CD4-positive, alpha-beta T cell treated with Interleukin-21 for 1 hour (primary cell): Measurements from ENCODE around the gene SP9.
A peak's percentile ranks its signal among the peaks of the same experiment; 100 is the strongest.

Experiments
- DNase-seq: peaks from one replicate; pipeline ENCODE4 v3.0.0-alpha.2; 2020

SP9 gene

DNA sequence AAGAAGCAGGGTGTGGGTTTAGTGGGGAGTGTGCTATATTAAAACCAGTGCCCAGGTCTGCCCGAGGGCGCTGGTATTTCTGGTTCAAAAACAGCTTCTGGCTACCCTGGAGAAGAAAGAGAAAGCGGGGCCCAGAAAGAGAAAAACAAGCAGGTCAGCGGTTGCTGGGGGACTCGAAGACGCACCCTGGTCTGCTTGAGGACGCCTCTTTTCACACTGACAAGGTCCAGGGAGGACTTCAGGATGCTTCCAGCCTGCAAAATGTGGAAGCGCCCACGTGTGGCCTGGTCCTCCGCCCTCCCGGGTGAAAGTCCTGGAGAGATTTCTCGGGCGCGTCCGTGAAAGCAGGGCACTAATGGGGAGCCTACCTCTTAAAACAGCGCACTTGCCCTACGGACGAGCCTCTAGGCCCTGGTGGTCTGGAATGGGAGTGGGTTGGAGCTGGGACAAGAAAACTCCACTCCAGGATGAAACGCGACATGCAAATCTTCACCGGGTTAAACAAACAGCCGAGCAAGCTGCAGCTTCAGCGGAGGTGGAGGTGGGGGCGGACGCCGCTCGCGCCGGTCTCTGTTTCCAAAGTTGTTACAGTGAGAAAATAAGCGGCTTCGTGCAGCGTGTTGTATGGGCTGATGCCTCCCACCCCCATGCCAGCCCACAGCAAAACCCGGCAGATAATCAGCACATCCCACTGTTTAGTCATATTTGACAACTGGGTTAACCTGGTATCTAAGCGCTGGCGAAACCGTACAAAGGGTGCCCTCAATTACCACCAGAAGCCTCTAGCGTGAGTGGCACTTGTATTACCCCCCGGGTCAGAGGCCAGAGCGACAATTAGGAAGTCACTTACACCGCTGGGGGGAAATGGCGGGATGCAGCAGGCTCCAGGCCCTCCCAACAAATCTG, 1.1 kb upstream of the SP9 start:
- no peak for DNase-seq

DNA sequence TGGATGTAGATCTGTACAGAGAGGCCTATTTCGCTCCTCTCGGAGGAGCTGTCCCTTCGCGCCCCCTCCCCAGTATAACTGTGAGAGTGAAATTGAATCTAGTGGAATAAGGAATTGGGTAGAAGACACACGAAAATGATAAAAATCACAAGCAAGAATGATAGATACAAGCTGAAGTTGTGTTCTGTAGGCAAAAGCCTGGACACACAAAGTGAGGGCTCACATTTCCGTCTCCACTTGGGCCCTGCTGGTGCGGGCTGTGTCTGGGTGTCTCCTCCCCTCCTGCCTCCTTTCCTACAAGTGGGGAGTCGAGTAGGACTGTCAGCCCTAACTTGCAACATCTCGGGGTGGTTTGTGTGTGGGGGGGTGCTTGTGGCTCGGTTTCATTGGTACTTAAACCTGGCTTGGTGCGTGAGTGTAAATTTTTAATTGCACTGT, 457 bp upstream of the SP9 start:
- DNase-seq, result no peak

DNA sequence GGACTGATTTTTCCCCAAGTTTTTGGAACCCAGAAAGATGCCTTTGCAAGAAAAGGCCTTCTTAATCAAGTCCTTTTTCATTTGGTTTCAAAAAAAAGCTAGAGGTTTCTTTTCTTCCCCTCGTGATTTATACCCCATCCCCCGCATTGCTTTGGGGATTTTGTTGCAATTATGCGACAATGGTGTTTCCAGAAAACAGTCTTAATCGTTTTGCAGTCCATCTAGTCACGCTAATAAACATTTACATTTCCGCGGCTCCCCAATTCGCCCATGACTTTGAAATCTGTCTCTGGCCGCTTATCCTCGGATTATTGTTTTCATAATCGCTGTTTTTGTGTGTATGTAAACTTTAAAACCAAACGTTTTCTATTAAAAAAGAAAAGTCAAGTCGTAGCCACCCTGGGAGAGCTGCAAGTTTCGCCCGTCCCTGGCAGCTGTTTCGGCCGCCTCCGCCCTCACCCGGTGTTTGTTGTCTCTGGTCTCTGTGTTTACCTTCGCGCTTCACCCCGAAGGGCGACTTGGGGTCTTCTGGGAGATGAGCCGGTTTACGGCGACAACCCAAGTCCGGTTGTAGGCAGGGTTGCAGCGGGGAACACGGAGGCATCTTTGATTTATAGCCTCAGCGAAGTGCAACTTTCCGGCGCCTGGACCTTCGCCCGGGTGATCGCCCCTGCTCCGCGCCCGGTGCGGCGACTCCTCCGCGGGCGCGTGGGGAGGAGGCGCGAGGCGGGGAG, 667 bp downstream of the SP9 start:
- DNase-seq, result no peak

DNA sequence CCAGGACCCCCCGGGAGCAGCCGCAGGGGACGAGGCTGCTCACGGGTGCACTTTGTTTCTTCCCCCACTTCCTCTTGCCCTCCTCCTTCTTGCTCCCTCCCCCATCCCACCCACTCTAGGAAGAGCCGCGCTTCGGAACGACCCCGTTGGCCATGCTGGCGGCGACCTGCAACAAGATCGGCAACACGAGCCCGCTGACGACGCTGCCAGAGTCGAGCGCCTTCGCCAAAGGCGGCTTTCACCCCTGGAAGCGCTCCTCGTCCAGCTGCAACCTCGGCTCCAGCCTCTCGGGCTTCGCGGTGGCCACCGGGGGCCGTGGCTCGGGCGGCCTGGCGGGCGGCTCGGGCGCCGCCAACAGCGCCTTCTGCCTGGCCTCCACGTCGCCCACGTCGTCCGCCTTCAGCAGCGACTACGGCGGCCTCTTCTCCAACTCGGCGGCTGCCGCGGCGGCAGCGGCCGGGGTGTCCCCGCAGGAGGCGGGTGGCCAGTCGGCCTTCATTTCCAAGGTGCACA, 1.3 kb downstream of the SP9 start:
- no peak for DNase-seq

DNA sequence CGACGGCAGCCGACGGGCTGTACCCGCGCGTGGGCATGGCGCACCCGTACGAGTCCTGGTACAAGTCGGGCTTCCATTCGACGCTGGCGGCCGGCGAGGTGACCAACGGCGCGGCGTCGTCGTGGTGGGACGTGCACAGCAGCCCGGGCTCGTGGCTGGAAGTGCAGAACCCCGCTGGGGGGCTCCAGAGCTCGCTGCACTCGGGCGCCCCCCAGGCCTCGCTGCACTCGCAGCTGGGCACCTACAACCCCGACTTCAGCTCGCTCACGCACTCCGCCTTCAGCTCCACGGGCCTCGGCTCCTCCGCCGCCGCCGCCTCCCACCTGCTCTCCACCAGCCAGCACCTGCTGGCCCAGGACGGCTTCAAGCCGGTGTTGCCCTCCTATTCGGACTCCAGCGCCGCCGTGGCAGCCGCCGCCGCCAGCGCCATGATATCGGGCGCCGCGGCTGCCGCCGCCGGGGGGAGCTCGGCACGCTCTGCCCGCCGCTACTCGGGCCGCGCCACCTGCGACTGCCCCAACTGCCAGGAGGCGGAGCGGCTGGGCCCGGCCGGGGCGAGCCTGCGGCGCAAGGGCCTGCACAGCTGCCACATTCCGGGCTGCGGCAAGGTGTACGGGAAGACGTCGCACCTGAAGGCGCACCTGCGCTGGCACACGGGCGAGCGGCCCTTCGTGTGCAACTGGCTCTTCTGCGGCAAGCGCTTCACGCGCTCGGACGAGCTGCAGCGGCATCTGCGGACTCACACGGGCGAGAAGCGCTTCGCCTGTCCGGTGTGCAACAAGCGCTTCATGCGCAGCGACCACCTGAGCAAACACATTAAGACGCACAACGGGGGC, 2.0 kb downstream of the SP9 start:
- DNase-seq, result peak; percentile 49

DNA sequence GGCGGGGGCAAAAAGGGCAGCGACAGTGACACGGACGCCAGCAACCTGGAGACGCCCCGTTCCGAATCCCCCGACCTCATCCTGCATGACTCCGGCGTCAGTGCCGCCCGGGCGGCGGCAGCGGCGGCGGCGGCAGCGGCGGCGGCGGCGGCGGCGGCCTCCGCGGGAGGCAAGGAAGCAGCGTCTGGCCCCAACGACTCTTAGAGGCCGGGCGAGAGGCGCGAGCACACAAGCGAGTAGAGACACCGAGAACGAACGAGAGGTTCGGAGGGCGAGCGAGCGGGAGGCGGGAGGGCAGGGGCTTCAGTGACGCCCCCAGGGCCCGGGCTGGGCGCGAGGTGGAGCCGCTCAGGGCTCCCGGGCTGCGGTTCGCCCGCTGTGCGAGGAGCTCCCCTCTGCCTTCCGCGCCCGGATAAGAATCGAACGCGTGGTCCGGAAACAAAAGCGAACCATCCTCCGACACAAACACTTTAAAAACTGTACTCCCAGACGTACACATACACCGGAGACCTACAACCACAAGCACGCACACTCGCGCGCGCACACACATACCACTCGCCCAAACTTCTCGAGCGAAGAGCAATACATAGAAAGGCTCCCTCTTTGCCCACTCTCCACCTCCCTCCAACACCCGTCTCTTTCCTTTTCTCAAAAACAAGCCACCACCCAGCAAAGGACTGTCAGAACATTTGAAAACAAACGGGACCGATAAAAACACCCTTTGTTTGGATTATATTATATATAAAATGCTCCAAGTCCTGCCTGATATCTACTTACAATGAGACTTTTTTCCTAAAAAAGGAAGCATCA, 2.8 kb downstream of the SP9 start:
- peak; percentile 39 for DNase-seq

DNA sequence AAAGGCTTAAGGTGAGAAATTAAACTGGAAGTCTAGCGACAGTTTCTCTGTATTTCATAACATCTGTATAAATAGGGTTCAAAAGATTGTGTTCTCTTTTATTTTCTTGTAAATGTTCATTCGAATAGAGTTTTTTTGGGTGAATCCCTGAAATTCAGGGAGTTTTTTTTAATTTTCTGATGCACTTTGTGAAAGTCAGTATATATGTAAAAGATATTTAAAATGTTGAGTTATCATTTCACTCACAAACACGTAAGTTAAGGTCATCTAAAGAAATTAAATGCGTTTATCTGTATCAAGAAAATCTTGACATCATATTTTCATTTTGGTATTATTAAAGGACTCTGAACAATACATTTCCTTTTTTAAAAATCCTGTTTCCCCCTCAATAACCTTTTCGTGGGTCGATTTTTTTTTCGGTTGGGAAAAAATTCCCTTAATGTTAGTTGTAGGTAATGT, 3.4 kb downstream of the SP9 start:
- no peak for DNase-seq

DNA sequence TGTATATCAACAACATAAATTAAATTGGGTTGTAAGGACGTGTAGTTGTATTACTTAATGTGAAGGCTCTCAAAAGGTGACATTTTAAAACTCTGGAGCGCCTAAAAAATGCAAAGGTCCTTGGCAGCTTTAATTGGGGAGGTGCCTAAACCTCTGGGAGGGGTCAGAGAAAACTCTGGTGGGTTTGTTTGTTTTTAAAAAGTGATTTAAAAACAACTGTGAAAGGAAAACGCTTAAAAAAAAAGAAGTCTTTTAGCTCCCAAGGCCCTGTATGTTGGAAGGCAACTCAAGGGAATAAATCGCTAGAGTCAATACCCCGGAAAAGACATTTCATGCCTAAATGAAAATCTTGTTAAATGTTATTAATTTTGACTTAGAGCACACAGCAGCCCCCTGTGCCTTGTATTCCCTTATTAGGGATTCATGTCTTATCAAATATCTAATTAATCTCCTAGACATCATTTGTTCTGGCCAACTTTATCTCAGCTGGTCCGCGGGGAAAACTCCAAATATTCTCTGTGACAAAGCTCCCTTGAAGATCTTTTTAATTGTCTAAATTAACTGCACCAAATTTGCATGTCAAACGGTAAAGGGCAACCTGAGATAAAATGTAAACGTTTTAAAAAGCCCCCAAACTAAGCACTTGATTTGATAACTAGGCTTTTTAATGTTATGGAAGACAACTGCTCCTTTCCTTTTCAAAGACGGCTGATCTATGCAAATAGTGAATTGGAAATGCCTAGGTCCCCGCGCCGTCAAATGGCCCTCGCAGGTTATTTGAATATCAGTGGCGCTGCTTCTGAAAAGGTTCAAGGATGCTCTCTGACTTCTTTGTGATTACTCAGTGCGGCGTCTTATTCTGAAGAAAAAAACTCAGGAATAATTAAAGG, 4.2 kb downstream of the SP9 start:
- no peak for DNase-seq

DNA sequence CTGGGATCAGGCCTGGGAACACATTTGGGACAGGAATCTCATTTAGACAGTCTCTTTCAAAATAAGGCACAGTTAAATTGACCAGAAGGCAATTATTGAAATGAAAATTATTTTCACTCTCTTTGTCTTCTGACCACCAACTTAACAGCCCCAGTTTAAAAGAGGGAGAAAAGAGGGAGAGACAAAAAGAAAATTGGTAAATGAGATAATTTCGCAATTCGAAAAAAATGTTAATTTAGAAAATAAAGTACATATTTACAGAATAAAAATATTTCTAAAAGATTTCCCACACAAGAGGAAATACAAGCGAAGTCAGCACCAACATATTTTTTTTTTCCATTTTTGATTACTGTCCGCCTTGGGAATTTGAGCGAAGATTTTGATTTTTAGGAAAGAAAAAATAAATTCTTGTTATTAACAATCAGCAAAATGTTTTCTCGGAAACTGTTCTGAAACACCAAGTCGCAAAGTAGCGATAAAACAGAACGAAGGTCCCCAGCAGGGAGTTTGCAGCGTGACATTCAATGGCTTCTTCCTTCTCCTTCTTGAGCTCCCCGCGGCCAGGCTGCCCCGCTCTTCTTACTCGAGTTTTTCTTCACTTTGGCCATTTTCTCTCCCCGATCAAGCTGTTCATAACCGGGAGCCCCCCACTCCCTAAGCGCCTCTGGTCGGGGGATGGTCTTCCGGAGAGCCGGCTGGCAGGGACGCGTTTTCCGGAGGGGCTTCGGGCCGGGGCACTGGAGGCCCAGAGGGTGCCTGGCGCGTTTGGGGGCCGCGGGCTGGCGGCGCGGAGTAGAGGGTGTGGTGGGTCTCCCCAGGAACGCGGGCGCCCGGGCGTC, 5.0 kb downstream of the SP9 start:
- no peak for DNase-seq

DNA sequence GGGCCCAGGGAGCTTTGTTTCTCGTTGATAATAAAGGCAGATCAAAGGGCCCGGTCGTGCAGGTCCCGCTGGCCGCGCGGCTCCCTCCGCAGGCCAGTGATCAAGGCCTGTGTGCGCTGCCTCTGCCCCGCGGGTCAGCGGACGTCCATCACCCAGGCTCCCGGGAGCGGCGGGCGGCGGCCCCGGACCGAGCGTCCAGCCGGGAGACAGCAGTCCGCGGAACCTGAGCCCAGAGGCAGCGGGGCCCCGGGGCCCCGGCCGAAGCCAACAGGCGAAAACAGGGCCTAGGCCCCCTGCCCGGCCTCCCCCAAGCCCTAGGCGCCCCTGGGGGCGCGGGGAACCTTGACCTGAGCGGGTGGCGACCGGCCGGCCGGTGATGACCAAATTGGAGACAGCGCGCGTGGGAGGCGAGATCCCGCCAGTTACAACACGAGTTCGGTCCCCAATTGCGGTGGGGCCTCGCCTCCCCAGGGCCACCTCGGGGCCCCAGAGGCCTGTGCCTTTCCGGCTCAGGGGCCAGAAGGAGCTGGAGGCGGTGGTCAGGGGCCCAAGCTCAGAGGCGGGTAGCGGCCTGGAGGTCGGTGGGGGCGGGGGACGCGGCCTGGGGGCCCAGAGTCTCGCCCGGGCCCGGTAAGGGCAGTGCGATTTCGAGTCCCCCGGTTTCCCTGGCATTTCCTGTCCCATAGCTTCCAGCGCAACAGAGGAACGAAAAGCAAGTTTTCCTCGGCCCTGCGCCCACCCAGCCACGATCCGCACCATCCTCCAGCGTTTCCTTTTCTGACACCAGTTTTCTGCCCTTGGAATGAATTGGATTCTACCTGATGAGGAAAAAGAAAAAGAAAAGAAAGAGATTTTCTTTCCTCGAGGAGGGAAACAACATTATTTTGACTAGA, 5.9 kb downstream of the SP9 start:
- DNase-seq, result no peak

DNA sequence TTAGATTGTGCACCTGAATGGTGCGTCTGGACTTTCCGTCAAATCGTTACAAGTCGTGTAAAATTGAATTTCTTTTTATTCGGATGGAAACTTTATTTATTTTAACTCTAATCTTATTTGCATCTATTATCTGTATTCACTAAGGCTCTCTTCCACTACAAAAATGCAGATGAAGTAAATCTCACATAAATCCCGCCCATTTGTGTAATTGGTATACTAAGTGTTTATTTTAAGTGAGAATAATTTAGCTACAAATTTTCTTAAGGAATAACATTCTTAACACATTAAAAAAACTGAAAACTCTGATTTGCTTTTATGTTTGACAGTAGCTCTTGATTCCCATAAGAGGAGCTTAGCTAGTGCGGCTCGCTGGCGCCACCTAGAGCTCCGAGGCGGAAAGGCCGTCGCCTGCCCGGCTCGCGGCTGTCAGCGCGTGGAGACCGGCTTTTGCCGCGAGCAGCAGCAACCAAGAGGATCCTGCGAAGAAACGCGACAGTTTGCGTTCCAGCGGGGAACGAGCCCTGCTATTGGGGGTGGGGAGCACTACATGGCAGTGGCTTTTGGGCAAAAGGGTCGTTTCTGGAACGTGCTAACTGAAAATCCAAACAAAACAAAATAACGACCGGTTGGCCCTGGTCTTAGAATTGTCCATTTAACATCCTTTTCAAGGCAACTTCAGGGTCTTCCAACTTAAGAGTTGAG, 6.7 kb downstream of the SP9 start:
- peak; percentile 89 for DNase-seq

DNA sequence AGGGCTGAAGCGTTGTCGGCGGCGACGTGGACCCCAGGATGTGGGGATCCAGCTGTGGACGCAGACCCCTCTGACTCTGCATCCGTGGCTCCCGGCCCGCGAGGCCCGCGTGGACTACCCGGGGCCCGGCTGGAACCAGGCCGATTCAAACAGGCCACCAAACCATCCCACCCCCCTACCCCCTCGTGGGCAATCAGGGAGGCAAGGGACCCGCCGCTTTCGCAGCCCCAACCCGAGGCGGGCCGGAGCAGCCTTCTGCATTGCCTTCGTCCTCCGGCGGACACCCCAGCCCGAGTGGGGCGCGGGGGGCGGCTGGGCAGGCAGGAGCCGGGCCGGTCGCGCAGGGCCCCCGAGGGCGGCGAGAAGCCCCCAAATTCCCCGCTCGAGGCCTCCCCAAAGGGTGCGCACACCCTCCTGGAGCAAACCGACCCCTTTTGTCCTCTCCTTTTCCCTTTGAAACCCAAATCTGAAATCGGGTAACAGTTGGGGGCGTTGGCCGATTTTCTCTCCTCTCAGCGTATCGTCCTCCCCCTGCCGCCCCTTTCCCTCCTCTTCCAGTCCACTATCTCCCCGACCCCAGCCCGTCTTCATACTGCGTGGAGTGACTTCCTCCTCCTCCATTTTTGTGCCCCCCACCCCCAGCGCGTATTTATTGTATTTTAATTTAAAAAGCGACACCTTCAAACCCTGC, 7.4 kb downstream of the SP9 start:
- DNase-seq, result no peak

DNA sequence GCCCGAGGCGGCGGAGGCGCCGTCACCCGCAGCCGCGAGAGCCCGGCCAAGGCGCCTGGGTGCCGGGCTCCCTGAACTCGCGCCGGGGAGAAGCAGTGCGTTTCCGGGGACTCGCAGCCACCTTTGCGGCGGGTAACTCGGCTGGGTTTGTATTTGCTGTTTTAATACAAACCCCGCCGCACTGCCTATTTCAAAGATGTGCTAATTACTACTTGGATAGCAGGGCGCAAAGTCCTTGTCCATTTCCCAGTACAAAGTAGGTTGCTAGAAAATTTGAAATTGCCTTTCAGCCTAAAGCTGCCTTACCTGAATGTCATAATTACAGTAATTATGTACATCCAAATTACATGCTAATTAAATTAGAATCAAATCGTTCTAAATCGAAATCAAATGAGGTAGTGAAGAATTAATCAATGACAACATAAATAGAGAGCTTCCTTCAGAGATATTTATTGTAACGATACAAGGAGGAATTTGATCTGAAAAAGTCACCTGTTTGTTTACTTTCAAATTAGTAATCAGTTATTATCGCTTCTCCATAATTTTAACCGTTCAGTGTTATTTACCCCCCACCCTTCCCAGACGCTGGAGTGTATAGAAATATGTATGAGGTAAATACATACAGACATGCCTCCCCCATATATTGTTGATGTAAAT, 8.1 kb downstream of the SP9 start:
- DNase-seq, result peak; percentile 37

DNA sequence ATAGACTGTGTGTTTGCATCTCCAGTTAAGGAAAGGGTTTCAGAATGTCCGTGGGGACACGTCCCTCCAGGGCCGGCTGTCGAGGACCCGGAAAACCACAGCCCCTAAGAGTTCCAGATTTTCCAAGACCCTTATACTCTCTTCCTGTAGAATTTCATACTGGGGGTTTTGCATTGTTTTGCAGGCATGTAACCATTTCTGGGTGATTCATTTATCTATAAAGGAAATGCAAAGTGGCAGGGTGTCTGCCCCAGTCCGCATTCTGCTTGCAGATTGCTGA, 8.5 kb downstream of the SP9 start:
- DNase-seq, result no peak

DNA sequence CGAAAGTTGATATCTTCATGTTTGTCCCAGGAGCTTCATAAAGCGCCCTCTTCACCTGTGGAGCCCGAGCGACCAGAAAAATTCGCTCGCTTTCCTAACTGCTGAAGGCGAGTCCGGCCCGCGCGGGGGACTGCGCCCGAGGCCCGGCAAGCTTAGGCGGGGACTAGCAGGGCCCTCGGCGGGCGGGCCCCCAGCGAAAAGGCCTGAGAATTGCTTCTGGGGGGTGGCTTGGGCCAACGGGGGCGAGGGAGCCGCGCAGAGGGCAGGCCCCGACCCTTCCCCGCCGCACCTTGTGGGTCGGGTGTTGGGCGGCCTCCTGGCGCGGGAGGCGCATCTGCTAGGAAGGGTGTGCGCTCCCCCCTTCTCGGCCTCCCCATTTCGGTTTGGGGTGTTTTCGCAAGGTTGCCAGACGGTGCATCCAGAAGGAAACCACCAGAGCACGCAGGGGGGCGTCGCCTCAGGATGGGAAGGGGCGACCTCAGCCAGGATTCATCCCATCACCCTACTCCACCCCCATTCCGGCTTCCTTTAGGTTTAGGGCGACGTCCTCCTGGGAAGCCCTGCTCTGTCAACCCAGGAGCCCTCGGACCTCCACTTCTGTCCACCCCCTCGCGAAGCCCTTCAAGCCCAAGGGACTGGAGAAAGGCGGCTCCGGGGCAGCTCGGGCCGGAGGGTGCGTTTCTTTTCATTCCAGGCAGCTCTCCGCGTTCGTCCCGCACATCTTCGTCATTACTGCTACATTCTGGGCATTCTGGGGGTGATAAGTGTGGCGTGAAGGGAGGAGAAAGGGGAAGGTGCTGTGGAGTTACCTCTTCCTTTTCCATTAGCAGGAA, 9.1 kb downstream of the SP9 start:
- no peak for DNase-seq

DNA sequence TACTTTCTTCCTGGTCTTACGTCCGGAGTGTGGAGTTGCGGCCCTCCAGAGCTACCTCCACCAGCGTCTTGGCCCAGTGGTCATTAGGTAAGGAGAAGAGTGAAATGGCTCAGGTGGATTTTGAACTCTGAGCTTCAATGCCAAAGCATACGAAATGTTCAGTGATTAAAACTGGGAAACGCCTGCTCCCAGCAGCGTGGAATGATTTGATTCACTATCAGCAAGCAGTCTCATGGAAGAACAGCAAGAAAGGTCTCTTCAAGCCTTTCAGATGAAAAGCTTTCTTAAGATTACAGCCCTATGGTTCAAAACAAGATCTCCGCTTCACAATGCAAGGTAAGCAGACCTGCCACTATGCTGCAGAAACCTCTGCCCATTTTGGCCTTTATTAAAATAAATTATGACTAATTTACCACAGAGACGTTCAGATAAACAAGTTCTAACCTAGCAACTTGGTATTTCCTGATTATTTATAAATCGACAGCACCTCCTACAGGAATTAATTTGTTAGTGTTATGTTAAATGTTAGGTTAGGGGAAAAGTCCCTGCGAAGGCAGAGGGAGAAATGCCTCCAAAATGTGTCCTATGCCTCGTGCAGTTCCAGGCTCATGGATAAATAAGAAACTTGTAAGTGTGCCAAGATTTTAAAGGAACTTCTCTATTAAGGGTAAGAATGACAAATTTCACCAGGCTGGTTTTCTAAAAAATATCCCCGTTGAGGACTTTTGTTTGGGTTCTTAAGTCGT, 10.1 kb downstream of the SP9 start:
- peak; percentile 37 for DNase-seq
